ENCODE results near the gene CNFN.

GRCh38 chr19:42350417-42350816 is 39.7 kb downstream of the CNFN start:
- TF ChIP-seq GATA2 (IDR thresholded peaks at IDR 0.05; ENCODE audit: low read depth, low read length) = no peak
- no peak for TF ChIP-seq GATA3 (IDR thresholded peaks at IDR 0.05; ENCODE audit: low read depth, low read length)

Data from SH-SY5Y (cell line).